Omental fat pad (tissue), 4 donors: ENCODE results near the gene MFF. TPM values are rescaled to one million over a fixed set of nuclear protein-coding genes. Genes with fewer than 3 reads are reported as not detected.
"Not testable (repeated sequence)": the region's sequence is repeated elsewhere in the genome, so short reads cannot be mapped to it uniquely, and the experiment has no call there.

ENCODE experiments used
- ATAC-seq: fragments of 150-250 bp; one replicate; pipeline ENCODE4 v1.9.1; 2016; ENCODE audit warnings: mild to moderate bottlenecking, moderate library complexity; ENCODE audit not compliant: low FRiP score
- DNase-seq: peaks from one replicate; pipeline ENCODE4 v3.0.0-alpha.2; 2019; ENCODE audit warnings: low spot score
- CTCF ChIP-seq, 3 donors: fragments of 450-650 bp; IDR thresholded peaks; one replicate each; pipeline ENCODE4 v1.5.1; 2016 to 2017; ENCODE audit warnings: antibody characterized with exemption in 3 of 3, mild to moderate bottlenecking in 3 of 3, moderate library complexity in 2 of 3
- total RNA-seq, 4 donors: library from RNA; depleted of rRNA; stranded (reverse); fragments of >200 nt; gene quantifications; one replicate each; pipeline ENCODE4 v1.1.0, GENCODE V29; 2016

MFF gene
- total RNA-seq, 4 donors from 2014 or later = 67.1 to 98.0 (median 87.4) TPM

- DNase-seq (no peak), ATAC-seq (no peak)
- no peak for TF ChIP-seq CTCF (IDR thresholded peaks at IDR 0.05)
Observed at GRCh38 chr2:227348324-227348723, 23.3 kb downstream of the MFF start.

GRCh38 chr2:227349989-227350612 is 25.1 kb downstream of the MFF start:
- TF ChIP-seq CTCF (IDR thresholded peaks at IDR 0.05) = no peak
- ATAC-seq = no peak
- no peak for DNase-seq

- DNase-seq (no peak), ATAC-seq (no peak)
- TF ChIP-seq CTCF (IDR thresholded peaks at IDR 0.05) = no peak
Observed at GRCh38 chr2:227351639-227352038, 26.6 kb downstream of the MFF start.

- no peak for ATAC-seq
- no peak for DNase-seq
- TF ChIP-seq CTCF (IDR thresholded peaks at IDR 0.05) = no peak
Observed at GRCh38 chr2:227360351-227360750, 35.3 kb downstream of the MFF start.

- no peak for DNase-seq
- no peak for TF ChIP-seq CTCF (IDR thresholded peaks at IDR 0.05)
Observed at GRCh38 chr2:227363756-227364155, 38.7 kb downstream of the MFF start.

GRCh38 chr2:227364585-227365263 is 39.7 kb downstream of the MFF start:
- not testable (repeated sequence) for ATAC-seq, DNase-seq

More at GRCh38 chr2:227363756-227364155, 38.7 kb downstream of the MFF start:
- ATAC-seq = no peak

GRCh38 chr2:227365833-227366232 is 40.8 kb downstream of the MFF start:
- no peak for ATAC-seq
- no peak for TF ChIP-seq CTCF (IDR thresholded peaks at IDR 0.05)
- DNase-seq = no peak
